Measurements from ENCODE around the gene ANKFN1. TPM values are rescaled to one million over a fixed set of nuclear protein-coding genes. Genes with fewer than 3 reads are reported as not detected.

The ANKFN1 gene
- total RNA-seq, 1 experiment from 2014 or later, result not detected

DNA sequence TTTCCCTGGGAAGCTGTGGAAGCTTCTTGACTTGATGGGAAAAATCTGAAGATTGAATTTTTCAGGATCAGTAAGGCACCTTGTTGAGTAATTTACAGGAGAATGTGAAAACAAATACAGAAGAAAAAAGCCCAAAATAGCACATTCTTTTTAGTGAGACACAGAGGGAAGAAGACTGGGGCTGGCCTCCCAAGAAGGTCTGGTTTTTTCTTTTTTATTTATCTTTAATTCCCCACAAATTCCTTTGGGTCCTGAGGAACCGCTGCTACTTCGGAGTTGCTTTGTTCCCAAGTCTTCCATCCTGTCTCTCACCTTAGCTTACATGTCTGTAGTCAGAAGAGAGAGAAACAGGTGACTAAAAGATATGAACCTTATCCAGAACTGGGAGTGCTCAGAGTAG lies 273.6 kb downstream of the ANKFN1 start:
- no peak for DNase-seq (ENCODE audit: low read depth, low spot score)
- no TSS peak for BruUV-seq (replicated peaks)
- peaks cover 4% of the 10 kb centered on the region; the same call in 1 of the 2 replicates for H3K27me3 ChIP-seq (ENCODE audit: control insufficient read depth, insufficient read depth, low read length)
- intact Hi-C loops (cut with micrococcal nuclease; ENCODE audit: unreplicated experiment), result no loop called here
- no peaks in the 10 kb centered on the region for H3K36me3 ChIP-seq (ENCODE audit: control insufficient read depth, insufficient read depth, low read length)
- ChIA-PET POLR2A (no interaction called here), CTCF (no interaction called here)
- H3K9me3 ChIP-seq (ENCODE audit: control insufficient read depth, insufficient read depth, low read depth, low read length), result no peaks in the 10 kb centered on the region
- H3K4me1 ChIP-seq (ENCODE audit: control insufficient read depth, insufficient read depth, low read length), result no peaks in the 10 kb centered on the region
- H3K4me3 ChIP-seq (ENCODE audit: low read depth in 2 of 2, low read length in 2 of 2), result no peak overlapping the region
- no peak for ATAC-seq
- H3K27ac ChIP-seq (ENCODE audit: low read length), result no peak overlapping the region
- in situ Hi-C loops (cut with HindIII; ENCODE audit: low pct_unique_long_range_greater_than_20kb, low sequenced_read_pairs), result no loop called here
- TF ChIP-seq, protein P1, sequence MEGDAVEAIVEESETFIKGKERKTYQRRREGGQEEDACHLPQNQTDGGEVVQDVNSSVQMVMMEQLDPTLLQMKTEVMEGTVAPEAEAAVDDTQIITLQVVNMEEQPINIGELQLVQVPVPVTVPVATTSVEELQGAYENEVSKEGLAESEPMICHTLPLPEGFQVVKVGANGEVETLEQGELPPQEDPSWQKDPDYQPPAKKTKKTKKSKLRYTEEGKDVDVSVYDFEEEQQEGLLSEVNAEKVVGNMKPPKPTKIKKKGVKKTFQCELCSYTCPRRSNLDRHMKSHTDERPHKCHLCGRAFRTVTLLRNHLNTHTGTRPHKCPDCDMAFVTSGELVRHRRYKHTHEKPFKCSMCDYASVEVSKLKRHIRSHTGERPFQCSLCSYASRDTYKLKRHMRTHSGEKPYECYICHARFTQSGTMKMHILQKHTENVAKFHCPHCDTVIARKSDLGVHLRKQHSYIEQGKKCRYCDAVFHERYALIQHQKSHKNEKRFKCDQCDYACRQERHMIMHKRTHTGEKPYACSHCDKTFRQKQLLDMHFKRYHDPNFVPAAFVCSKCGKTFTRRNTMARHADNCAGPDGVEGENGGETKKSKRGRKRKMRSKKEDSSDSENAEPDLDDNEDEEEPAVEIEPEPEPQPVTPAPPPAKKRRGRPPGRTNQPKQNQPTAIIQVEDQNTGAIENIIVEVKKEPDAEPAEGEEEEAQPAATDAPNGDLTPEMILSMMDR (IDR thresholded peaks at IDR 0.05), result no peak
- no peak for TF ChIP-seq SIN3A (IDR thresholded peaks at IDR 0.05; ENCODE audit: borderline replicate concordance, insufficient read depth, low read depth, low read length)
- no peak for TF ChIP-seq POLR2AphosphoS5 (IDR thresholded peaks at IDR 0.05; ENCODE audit: low read depth, low read length)
- TF ChIP-seq, protein P2, sequence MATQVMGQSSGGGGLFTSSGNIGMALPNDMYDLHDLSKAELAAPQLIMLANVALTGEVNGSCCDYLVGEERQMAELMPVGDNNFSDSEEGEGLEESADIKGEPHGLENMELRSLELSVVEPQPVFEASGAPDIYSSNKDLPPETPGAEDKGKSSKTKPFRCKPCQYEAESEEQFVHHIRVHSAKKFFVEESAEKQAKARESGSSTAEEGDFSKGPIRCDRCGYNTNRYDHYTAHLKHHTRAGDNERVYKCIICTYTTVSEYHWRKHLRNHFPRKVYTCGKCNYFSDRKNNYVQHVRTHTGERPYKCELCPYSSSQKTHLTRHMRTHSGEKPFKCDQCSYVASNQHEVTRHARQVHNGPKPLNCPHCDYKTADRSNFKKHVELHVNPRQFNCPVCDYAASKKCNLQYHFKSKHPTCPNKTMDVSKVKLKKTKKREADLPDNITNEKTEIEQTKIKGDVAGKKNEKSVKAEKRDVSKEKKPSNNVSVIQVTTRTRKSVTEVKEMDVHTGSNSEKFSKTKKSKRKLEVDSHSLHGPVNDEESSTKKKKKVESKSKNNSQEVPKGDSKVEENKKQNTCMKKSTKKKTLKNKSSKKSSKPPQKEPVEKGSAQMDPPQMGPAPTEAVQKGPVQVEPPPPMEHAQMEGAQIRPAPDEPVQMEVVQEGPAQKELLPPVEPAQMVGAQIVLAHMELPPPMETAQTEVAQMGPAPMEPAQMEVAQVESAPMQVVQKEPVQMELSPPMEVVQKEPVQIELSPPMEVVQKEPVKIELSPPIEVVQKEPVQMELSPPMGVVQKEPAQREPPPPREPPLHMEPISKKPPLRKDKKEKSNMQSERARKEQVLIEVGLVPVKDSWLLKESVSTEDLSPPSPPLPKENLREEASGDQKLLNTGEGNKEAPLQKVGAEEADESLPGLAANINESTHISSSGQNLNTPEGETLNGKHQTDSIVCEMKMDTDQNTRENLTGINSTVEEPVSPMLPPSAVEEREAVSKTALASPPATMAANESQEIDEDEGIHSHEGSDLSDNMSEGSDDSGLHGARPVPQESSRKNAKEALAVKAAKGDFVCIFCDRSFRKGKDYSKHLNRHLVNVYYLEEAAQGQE (IDR thresholded peaks at IDR 0.05; ENCODE audit: insufficient read depth in 1 of 2, low read depth in 2 of 2, low read length in 1 of 2), result no peak
- TF ChIP-seq TCF7L2 (IDR thresholded peaks at IDR 0.05; ENCODE audit: low read depth, low read length), result no peak

DNA sequence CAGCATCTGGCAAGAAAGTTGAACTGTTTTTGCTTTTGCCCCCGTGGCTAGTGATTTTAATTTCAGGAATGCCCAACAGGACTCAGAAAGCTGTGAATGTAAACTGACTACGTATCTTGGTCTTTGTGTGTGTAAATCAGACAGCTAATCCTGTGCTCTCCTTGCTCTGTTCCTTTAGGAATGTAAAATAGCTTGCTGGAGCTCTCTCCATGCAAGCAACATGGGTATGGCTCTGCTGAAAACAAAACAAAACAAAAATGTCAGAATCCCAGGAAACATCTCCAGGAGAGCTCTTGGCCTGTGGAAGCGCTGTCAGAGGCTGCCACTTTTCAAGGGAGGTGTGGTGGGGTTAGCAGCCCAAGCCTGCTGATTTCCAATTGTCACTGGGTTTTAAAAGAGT lies 278.5 kb downstream of the ANKFN1 start:
- CTCF ChIA-PET, result no interaction called here
- intact Hi-C loops (cut with micrococcal nuclease; ENCODE audit: unreplicated experiment), result no loop called here
- Histone ChIP-seq H3K4me1 (ENCODE audit: control insufficient read depth, insufficient read depth, low read length) (no peaks in the 10 kb centered on the region), H3K4me3 (ENCODE audit: low read depth in 2 of 2, low read length in 2 of 2) (no peak overlapping the region), H3K27me3 (ENCODE audit: control insufficient read depth, insufficient read depth, low read length) (0 out of 2 replicates have a peak, but pooled peaks cover 2% of the 10 kb centered on the region), H3K9me3 (ENCODE audit: control insufficient read depth, insufficient read depth, low read depth, low read length) (no peaks in the 10 kb centered on the region), H3K27ac (ENCODE audit: low read length) (no peak overlapping the region), H3K36me3 (ENCODE audit: control insufficient read depth, insufficient read depth, low read length) (no peaks in the 10 kb centered on the region)
- no peak for DNase-seq (ENCODE audit: low read depth, low spot score)
- TF ChIP-seq TCF7L2 (IDR thresholded peaks at IDR 0.05; ENCODE audit: low read depth, low read length) (no peak), POLR2AphosphoS5 (IDR thresholded peaks at IDR 0.05; ENCODE audit: low read depth, low read length) (no peak), SIN3A (IDR thresholded peaks at IDR 0.05; ENCODE audit: borderline replicate concordance, insufficient read depth, low read depth, low read length) (no peak)
- TF ChIP-seq, protein P1 (IDR thresholded peaks at IDR 0.05), result no peak
- TF ChIP-seq, protein P2 (IDR thresholded peaks at IDR 0.05; ENCODE audit: insufficient read depth in 1 of 2, low read depth in 2 of 2, low read length in 1 of 2), result no peak
- in situ Hi-C loops (cut with HindIII; ENCODE audit: low pct_unique_long_range_greater_than_20kb, low sequenced_read_pairs), result no loop called here
- POLR2A ChIA-PET, result no interaction called here
- ATAC-seq, result no peak
- BruUV-seq (replicated peaks), result no TSS peak
